ENCODE measurements around the gene CMC2. TPM values are rescaled to one million over a fixed set of nuclear protein-coding genes. Genes with fewer than 3 reads are reported as not detected.

The CMC2 gene
- total and polyA plus RNA-seq, 3 donors from 2014 or later = 63.7 to 184 (median 84.1) TPM

DNA sequence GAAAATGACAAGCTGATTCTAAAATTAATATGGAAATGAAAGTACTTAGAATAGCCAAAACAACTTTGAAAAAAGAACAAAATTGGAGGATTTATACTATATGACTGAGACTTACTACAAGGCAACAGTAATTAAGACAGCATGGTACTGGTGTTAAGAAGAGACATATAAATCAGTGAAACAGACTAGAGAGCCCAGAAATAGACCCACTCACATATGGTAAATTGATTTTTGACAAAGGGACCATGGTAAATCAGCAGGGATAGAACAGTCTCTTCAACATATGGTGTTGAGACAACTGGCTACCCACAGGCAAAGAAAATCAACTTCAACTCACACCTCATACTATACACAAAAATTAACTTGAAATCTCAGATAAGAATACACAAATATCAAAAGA, 12.9 kb downstream of the CMC2 start:
- H3K27me3 ChIP-seq = no peaks in the 10 kb centered on the region
- no peak overlapping the region for H3K4me3 ChIP-seq
- intact Hi-C loops (cut with DNase I; ENCODE audit: low total_unique reads) = no loop called here
- H3K36me3 ChIP-seq (ENCODE audit: low read depth, missing control alignments) = no peaks in the 10 kb centered on the region
- DNase-seq = no peak
- no peaks in the 10 kb centered on the region for H3K9me3 ChIP-seq
- no peaks in the 10 kb centered on the region for H3K4me1 ChIP-seq
- no peak for TF ChIP-seq POLR2A (IDR thresholded peaks at IDR 0.05)
- TF ChIP-seq, protein P1, sequence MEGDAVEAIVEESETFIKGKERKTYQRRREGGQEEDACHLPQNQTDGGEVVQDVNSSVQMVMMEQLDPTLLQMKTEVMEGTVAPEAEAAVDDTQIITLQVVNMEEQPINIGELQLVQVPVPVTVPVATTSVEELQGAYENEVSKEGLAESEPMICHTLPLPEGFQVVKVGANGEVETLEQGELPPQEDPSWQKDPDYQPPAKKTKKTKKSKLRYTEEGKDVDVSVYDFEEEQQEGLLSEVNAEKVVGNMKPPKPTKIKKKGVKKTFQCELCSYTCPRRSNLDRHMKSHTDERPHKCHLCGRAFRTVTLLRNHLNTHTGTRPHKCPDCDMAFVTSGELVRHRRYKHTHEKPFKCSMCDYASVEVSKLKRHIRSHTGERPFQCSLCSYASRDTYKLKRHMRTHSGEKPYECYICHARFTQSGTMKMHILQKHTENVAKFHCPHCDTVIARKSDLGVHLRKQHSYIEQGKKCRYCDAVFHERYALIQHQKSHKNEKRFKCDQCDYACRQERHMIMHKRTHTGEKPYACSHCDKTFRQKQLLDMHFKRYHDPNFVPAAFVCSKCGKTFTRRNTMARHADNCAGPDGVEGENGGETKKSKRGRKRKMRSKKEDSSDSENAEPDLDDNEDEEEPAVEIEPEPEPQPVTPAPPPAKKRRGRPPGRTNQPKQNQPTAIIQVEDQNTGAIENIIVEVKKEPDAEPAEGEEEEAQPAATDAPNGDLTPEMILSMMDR (IDR thresholded peaks at IDR 0.05) = no peak
- H3K27ac ChIP-seq = no peak overlapping the region

DNA sequence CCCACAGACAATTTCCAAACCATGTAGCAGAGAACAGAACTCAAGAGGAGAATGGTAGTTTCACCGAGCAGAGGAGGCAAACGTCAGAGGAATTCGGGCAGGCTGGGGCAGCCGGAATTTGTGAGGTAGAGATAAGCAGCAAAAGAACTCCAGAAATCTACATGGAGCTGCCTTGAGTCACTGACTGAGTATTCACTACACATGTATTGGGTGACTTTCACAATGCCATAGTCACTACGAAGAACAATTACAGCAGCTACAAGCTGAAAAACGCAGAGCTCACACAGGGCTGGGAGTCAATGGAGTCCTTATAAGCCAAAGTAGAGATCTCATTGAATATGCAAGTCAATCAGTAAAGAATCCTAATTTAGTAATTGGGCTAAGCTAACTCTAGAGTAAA, 13.4 kb downstream of the CMC2 start:
- 54 to 68% methylated on average over 6 of the region's 6 CpGs for WGBS, 2 donors
- Histone ChIP-seq H3K36me3 (ENCODE audit: low read depth, missing control alignments) (no peaks in the 10 kb centered on the region), H3K27ac (no peak overlapping the region)

DNA sequence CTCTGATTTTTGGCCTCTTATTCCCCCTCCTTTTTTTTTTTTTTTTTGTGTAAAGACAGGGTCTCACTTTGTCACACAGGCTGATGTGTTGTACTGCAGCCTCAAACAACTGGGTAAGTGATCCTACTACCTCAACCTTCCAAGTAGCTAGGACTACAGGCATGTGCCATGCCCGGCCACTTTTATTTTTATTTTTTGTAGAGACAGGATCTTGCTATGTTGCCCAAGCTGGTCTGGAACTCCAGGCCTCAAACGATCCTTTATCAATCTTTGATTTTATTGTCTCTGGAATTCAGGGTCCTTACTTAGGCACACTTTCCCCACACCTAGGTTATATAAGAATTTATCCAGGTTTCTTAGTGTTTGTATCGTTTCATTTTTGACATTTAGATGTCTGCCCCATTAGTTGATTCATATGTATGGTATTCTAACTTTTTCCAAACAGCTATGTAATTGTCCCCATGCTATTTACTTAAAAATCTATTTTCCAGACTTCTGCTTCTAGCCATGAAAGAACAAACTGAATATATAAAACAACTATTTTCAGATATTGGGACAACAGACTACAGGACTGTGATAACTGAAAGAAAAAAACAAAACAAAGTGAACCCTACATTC, 13.9 kb downstream of the CMC2 start:
- no peak overlapping the region for H3K27ac ChIP-seq
- intact Hi-C loops (cut with DNase I; ENCODE audit: low total_unique reads) = no loop called here

More for the DNA sequence above, 13.4 kb downstream of the CMC2 start:
- Histone ChIP-seq H3K27me3 (no peaks in the 10 kb centered on the region), H3K4me1 (no peaks in the 10 kb centered on the region), H3K9me3 (no peaks in the 10 kb centered on the region), H3K4me3 (no peak overlapping the region)
- intact Hi-C loops (cut with DNase I; ENCODE audit: low total_unique reads) = no loop called here
- no peak for TF ChIP-seq POLR2A (IDR thresholded peaks at IDR 0.05)
- TF ChIP-seq, protein P1 (IDR thresholded peaks at IDR 0.05) = no peak
- no peak for DNase-seq

DNA sequence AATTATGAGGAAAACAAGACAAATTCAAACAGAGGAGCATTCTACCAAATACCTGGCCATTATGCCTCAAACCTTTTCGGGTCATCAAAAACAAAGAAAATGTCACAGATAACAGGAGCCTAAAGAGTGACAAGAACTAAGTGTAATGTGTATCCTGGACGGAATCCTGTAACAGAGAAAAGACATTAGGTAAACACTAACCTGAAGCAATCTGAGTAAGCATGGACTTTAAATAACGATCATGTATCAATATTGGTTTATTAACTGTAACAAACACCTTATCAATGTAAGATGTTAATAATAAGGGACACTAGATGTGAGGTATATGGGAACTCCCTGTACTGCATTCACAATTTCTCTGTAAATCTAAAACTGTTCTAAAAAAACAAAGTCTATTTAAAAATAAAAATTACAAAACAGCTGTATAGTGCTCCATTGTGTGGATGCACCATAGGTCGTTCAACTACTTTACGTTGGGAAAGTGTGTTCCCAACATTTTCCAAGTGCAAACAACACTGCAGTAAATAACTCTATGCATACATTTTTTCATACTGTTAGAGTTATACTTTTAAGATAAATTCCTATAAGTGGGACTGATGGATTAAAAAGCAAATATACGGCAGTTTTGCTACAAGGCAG, 14.8 kb downstream of the CMC2 start:
- 53 to 65% methylated on average over 6 of the region's 6 CpGs for WGBS, 2 donors
- intact Hi-C loops (cut with DNase I; ENCODE audit: low total_unique reads) = no loop called here
- Histone ChIP-seq H3K27me3 (no peaks in the 10 kb centered on the region), H3K4me1 (no peaks in the 10 kb centered on the region), H3K27ac (no peak overlapping the region), H3K36me3 (ENCODE audit: low read depth, missing control alignments) (no peaks in the 10 kb centered on the region), H3K4me3 (no peak overlapping the region), H3K9me3 (no peaks in the 10 kb centered on the region)
- DNase-seq = no peak
- TF ChIP-seq POLR2A (IDR thresholded peaks at IDR 0.05) = no peak
- TF ChIP-seq, protein P1 (IDR thresholded peaks at IDR 0.05) = no peak

More for the DNA sequence above, 13.9 kb downstream of the CMC2 start:
- 48 to 67% methylated on average over 3 of the region's 3 CpGs for WGBS, 2 donors
- H3K36me3 ChIP-seq (ENCODE audit: low read depth, missing control alignments) = no peaks in the 10 kb centered on the region
- no peaks in the 10 kb centered on the region for H3K9me3 ChIP-seq
- no peaks in the 10 kb centered on the region for H3K27me3 ChIP-seq
- no peak overlapping the region for H3K4me3 ChIP-seq
- no peak for DNase-seq
- H3K4me1 ChIP-seq = no peaks in the 10 kb centered on the region
- TF ChIP-seq, protein P1 (IDR thresholded peaks at IDR 0.05) = no peak
- TF ChIP-seq POLR2A (IDR thresholded peaks at IDR 0.05) = no peak

DNA sequence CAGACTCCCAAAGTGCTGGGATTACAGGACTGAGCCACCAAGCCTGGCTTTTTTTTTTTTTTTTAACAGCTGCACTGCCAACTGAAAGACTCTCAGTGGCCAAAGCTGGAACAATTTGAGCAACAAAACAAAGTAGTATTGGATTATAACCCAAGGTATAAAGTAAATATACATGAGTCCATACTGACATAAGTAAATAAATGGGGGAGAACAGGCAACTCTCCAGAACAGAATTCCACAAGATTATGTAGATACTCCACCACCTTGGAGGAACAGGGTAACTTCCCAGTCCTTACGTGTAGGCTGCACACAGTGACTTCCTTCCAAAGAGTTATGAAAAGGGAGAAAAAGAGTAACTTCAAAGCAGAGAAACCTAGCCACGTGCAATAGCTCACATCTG, 15.7 kb downstream of the CMC2 start:
- H3K4me1 ChIP-seq = no peaks in the 10 kb centered on the region
- intact Hi-C loops (cut with DNase I; ENCODE audit: low total_unique reads) = no loop called here
- no peak overlapping the region for H3K4me3 ChIP-seq
- 68 to 85% methylated on average over 2 of the region's 2 CpGs for WGBS, 2 donors
- no peak for TF ChIP-seq POLR2A (IDR thresholded peaks at IDR 0.05)
- TF ChIP-seq, protein P1 (IDR thresholded peaks at IDR 0.05) = no peak
- H3K27ac ChIP-seq = no peak overlapping the region
- no peaks in the 10 kb centered on the region for H3K27me3 ChIP-seq
- no peaks in the 10 kb centered on the region for H3K36me3 ChIP-seq (ENCODE audit: low read depth, missing control alignments)
- H3K9me3 ChIP-seq = no peaks in the 10 kb centered on the region
- DNase-seq = no peak

Data from testis (tissue), 3 donors.